Skeletal muscle tissue (tissue), 4 donors: ENCODE results near the gene U2AF2. TPM values are rescaled to one million over a fixed set of nuclear protein-coding genes. Genes with fewer than 3 reads are reported as not detected.

ENCODE experiments used
- H3K27ac ChIP-seq: one replicate; pipeline ENCODE4 v1.7.0; 2013; ENCODE audit warnings: mild to moderate bottlenecking, low read depth, low read length, inconsistent platforms
- H3K27me3 ChIP-seq, 3 donors: one replicate each; pipeline ENCODE4 v1.7.0; 2013; ENCODE audit warnings: low read length in 3 of 3; ENCODE audit not compliant: control insufficient read depth in 3 of 3, insufficient read depth in 3 of 3
- H3K36me3 ChIP-seq, 3 donors: one replicate each; pipeline ENCODE4 v1.7.0; 2013; ENCODE audit warnings: low read length in 3 of 3; ENCODE audit not compliant: control insufficient read depth in 3 of 3, insufficient read depth in 3 of 3
- H3K4me1 ChIP-seq, 3 donors: one replicate each; pipeline ENCODE4 v1.7.0; 2013; ENCODE audit warnings: low read length in 3 of 3, mild to moderate bottlenecking in 3 of 3; ENCODE audit not compliant: control insufficient read depth in 3 of 3, insufficient read depth in 3 of 3
- H3K4me3 ChIP-seq, 3 donors: one replicate each; pipeline ENCODE4 v1.7.0; 2013; ENCODE audit warnings: low read length in 3 of 3
- H3K9ac ChIP-seq, 3 donors: one replicate each; pipeline ENCODE4 v1.7.0; 2013; ENCODE audit warnings: low read length in 3 of 3, mild to moderate bottlenecking in 3 of 3, moderate library complexity in 2 of 3, low read depth in 1 of 3
- H3K9me3 ChIP-seq, 3 donors: one replicate each; pipeline ENCODE4 v1.7.0; 2013; ENCODE audit warnings: low read length in 3 of 3; ENCODE audit not compliant: control insufficient read depth in 3 of 3
- total RNA-seq: library from RNA; depleted of rRNA; stranded (reverse); fragments of >200 nt; gene quantifications from one replicate; pipeline ENCODE4 v1.2.3, GENCODE V29; 2014
- donor health status: Osteomylitis.

The U2AF2 gene
- total RNA-seq, 1 donor from 2014 or later = 52.2 TPM

DNA sequence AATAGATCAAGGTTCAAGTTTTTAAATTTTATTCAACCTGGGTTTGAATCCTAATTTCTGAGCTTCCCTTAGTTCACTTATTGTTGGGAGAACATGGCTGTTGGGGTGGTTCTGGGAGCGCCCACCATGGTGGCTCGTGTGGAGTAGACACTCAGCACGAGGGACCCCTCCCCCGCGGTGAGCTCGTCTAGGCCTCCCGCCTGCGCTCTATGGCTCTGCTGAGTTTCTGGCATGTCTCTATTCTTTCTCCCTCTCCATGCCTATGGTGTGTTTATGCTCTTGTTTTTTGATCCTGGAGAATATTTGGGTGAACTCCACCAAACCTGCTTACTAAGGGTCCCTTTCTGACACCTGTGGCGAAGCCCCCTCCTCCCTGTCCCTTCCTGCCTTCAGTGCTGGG, 18.6 kb downstream of the U2AF2 start:
- H3K27ac ChIP-seq = no peak overlapping the region
- no peaks in the 10 kb centered on the region for H3K27me3 ChIP-seq
- no peak overlapping the region for H3K9ac ChIP-seq
- no peak overlapping the region for H3K4me3 ChIP-seq
- H3K4me1 ChIP-seq = peaks cover 37 to 51% (median 43%) of the 10 kb centered on the region in 3 donors
- no peaks in the 10 kb centered on the region for H3K9me3 ChIP-seq
- H3K36me3 ChIP-seq = peaks cover 28 to 38% (median 33%) of the 10 kb centered on the region in 3 donors

DNA sequence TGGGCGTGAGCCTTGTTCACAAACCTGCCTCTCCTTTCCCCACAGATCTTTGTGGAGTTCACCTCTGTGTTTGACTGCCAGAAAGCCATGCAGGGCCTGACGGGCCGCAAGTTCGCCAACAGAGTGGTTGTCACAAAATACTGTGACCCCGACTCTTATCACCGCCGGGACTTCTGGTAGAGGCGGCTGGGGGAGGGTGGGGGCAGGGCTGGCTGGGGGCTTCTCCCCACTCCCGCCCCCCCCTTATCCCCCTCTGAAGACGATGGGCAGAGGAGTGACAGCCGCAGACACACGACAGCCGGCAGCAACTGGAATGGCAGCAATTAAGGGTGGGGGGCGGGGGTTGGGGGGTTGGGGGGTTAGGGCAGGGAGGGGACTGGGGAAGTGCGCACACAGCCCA, 19.1 kb downstream of the U2AF2 start:
- Histone ChIP-seq H3K4me1 (peaks cover 37 to 55% (median 48%) of the 10 kb centered on the region in 3 donors), H3K36me3 (peaks cover 29 to 38% (median 34%) of the 10 kb centered on the region in 3 donors), H3K27me3 (no peaks in the 10 kb centered on the region), H3K4me3 (no peak overlapping the region), H3K9me3 (no peaks in the 10 kb centered on the region), H3K27ac (no peak overlapping the region), H3K9ac (no peak overlapping the region)

- Histone ChIP-seq H3K27ac (peak overlapping the region; percentile 81), H3K9me3 (no peaks in the 10 kb centered on the region), H3K36me3 (peaks cover 29 to 39% (median 35%) of the 10 kb centered on the region in 3 donors), H3K4me1 (peaks cover 37 to 60% (median 48%) of the 10 kb centered on the region in 3 donors), H3K4me3 (peak overlapping the region; percentile 60 to 97 (median 91)), H3K27me3 (no peaks in the 10 kb centered on the region), H3K9ac (peak overlapping the region; percentile 10 to 96 (median 56))
These were observed 19.6 kb downstream of the U2AF2 start for GRCh38 chr19:55674459-55674840.

- peak within 1 kb of the TSS; percentile 81 for H3K27ac ChIP-seq
- peak within 1 kb of the TSS; percentile 90 to 97 (median 91) for H3K4me3 ChIP-seq
- no peaks in the 10 kb centered on the region for H3K9me3 ChIP-seq
- peak within 1 kb of the TSS; percentile 91 to 96 (median 96) for H3K9ac ChIP-seq
- peaks cover 28 to 38% (median 35%) of the 10 kb centered on the region in 3 donors for H3K36me3 ChIP-seq
- no peaks in the 10 kb centered on the region for H3K27me3 ChIP-seq
- peaks cover 37 to 66% (median 48%) of the 10 kb centered on the region in 3 donors for H3K4me1 ChIP-seq
These were observed 20.2 kb downstream of the U2AF2 start, which contains the start of gene EPN1 for GRCh38 chr19:55674841-55675660. Gene EPN1 (plus strand): TSS chr19:55675226. CDS start chr19:55678628, 3,402 bp downstream.

GRCh38 chr19:55675661-55676354, 21.0 kb downstream of the U2AF2 start:
- Histone ChIP-seq H3K9me3 (no peaks in the 10 kb centered on the region), H3K9ac (peak overlapping the region; percentile 91 to 96 (median 96)), H3K27ac (peak overlapping the region; percentile 81), H3K4me1 (peaks cover 32 to 62% (median 45%) of the 10 kb centered on the region in 3 donors), H3K36me3 (peaks cover 25 to 36% (median 34%) of the 10 kb centered on the region in 3 donors), H3K27me3 (no peaks in the 10 kb centered on the region), H3K4me3 (peak overlapping the region; percentile 90 to 97 (median 91))

DNA sequence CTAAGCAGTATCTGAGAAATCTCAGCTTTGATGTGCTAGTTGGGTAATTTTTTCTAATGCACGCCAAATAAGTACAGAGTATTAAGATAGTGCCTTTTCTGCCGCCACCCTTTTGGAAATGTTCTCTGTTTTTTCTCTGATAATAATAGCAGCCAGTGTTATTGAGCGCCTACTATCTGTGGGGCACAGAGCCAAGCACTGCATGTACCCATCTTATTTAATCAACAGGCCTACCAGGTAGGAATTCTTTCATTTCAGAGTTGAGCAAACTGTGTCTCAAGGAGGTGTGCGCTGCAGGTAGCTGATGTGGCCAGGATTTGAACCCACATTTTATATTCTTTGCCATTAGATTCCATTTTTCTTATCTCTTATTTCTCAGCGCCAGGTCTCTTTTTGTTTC, 21.5 kb downstream of the U2AF2 start:
- H3K9me3 ChIP-seq = no peaks in the 10 kb centered on the region
- H3K4me3 ChIP-seq = peak overlapping the region; percentile 90 to 97 (median 91)
- peak overlapping the region; percentile 24 to 96 (median 91) for H3K9ac ChIP-seq
- peaks cover 24 to 39% (median 34%) of the 10 kb centered on the region in 3 donors for H3K36me3 ChIP-seq
- H3K27ac ChIP-seq = peak overlapping the region; percentile 81
- no peaks in the 10 kb centered on the region for H3K27me3 ChIP-seq
- peaks cover 32 to 62% (median 45%) of the 10 kb centered on the region in 3 donors for H3K4me1 ChIP-seq

DNA sequence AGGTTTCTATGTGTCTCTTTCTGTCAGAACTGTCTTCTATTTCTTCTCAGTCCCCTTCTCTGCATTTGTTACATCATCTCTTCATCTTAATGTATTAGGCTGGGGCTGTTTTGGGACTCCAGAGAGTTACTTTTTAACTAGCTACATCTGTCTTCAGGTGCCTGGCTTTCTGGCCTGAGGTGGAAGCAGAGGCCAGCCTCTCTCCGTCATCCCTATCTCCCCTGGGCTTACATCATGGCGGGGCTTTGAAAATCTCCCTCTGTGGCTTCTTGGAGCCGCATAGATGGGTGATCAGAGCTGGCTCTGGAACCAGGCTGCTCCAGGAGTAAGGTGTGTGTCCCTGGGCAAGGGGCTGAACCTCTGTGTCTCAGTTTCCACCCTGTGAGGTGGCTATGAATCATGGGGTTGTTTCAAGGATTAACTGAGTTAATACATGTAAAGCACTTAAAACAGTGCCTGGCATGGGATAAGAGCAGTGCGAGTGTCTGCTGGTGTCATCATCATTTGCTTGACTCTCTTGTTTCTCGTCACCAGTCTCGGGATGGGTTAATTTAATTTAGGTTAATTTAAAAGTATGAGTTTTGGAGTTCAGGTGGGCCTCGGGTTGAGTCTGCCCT, 22.2 kb downstream of the U2AF2 start:
- peaks cover 27 to 41% (median 34%) of the 10 kb centered on the region in 3 donors for H3K36me3 ChIP-seq
- H3K27ac ChIP-seq = peak overlapping the region; percentile 30
- peaks cover 32 to 62% (median 45%) of the 10 kb centered on the region in 3 donors for H3K4me1 ChIP-seq
- no peaks in the 10 kb centered on the region for H3K9me3 ChIP-seq
- peak overlapping the region in 2 of 3 donors; percentile 90 to 97 for H3K4me3 ChIP-seq
- H3K9ac ChIP-seq = peak overlapping the region; percentile 45 to 96 (median 59)
- no peaks in the 10 kb centered on the region for H3K27me3 ChIP-seq

DNA sequence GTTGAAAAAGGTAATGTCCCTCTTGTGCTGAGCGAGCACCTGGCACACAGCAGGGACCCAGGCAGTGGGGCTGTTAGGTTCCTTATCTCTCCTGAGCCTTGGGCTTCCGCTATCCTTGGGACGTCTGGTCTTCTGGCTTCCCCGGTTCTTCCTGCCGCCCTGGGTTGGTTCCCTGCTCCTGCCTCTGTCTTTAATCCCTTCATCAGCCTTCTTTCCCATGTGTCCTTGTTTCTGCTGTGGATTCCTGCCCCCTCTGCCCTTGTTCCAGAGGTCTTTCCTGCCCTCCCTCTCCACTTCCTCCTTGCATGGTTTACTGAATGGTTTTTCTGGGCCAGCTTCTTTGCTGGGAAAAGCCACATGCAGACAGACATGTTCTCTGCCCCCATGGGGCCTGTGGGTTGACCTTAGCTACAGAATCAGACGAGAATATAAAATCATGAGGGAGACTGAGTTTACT, 22.8 kb downstream of the U2AF2 start:
- Histone ChIP-seq H3K4me1 (peaks cover 32 to 62% (median 45%) of the 10 kb centered on the region in 3 donors), H3K4me3 (peak overlapping the region in 2 of 3 donors; percentile 14 to 27), H3K36me3 (peaks cover 30 to 41% (median 35%) of the 10 kb centered on the region in 3 donors)

GRCh38 chr19:55678121-55678671, 23.4 kb downstream of the U2AF2 start:
- H3K9ac ChIP-seq = peak overlapping the region in 2 of 3 donors; percentile 45 to 51
- no peaks in the 10 kb centered on the region for H3K27me3 ChIP-seq
- H3K27ac ChIP-seq = peak overlapping the region; percentile 30
- no peaks in the 10 kb centered on the region for H3K9me3 ChIP-seq
- H3K4me1 ChIP-seq = peaks cover 32 to 62% (median 45%) of the 10 kb centered on the region in 3 donors
- H3K36me3 ChIP-seq = peaks cover 30 to 41% (median 35%) of the 10 kb centered on the region in 3 donors
- no peak overlapping the region for H3K4me3 ChIP-seq

More for the DNA sequence above, 22.8 kb downstream of the U2AF2 start:
- Histone ChIP-seq H3K9ac (peak overlapping the region; percentile 45 to 62 (median 51)), H3K27me3 (no peaks in the 10 kb centered on the region), H3K9me3 (no peaks in the 10 kb centered on the region), H3K27ac (peak overlapping the region; percentile 30)
